H9 (cell line): ENCODE data around the gene ASB18. TPM values are rescaled to one million over a fixed set of nuclear protein-coding genes. Genes with fewer than 3 reads are reported as not detected.
A peak's percentile ranks its signal among the peaks of the same experiment; 100 is the strongest.

Experiments
- DNase-seq: peaks from one replicate; pipeline ENCODE4 v3.0.0-alpha.2; 2017
- H2AFZ ChIP-seq: one replicate; pipeline ENCODE4 v1.6.1; 2013; ENCODE audit warnings: mild to moderate bottlenecking, low read length, control low read depth, moderate library complexity
- H2AK5ac ChIP-seq: 2 replicates; pipeline ENCODE4 v1.6.1; 2013; ENCODE audit warnings: low read length, control low read depth, mixed read lengths; ENCODE audit not compliant: insufficient read length
- H2BK120ac ChIP-seq: one replicate; pipeline ENCODE4 v1.6.1; 2013; ENCODE audit warnings: low read depth, mild to moderate bottlenecking, low read length, control low read depth, inconsistent platforms; ENCODE audit not compliant: poor library complexity, severe bottlenecking
- H2BK12ac ChIP-seq: 2 replicates; pipeline ENCODE4 v1.6.1; 2013; ENCODE audit warnings: low read length, control low read depth, mixed read lengths, low read depth; ENCODE audit not compliant: insufficient read length
- H2BK15ac ChIP-seq: 2 replicates; pipeline ENCODE4 v1.6.1; 2013; ENCODE audit warnings: low read depth, low read length, control low read depth
- H2BK20ac ChIP-seq: one replicate; pipeline ENCODE4 v1.6.1; 2013; ENCODE audit warnings: low read depth, mild to moderate bottlenecking, low read length, control low read depth, inconsistent platforms; ENCODE audit not compliant: poor library complexity, severe bottlenecking
- H2BK5ac ChIP-seq: 2 replicates; pipeline ENCODE4 v1.6.1; 2013; ENCODE audit warnings: low read length, control low read depth, mixed read lengths; ENCODE audit not compliant: insufficient read length
- H3K14ac ChIP-seq: 2 replicates; pipeline ENCODE4 v1.6.1; 2013; ENCODE audit warnings: low read length, control low read depth; ENCODE audit not compliant: insufficient read depth
- H3K18ac ChIP-seq: 2 replicates; pipeline ENCODE4 v1.6.1; 2013; ENCODE audit warnings: low read depth, mild to moderate bottlenecking, mixed read lengths, low read length, control low read depth; ENCODE audit not compliant: insufficient read length
- H3K23ac ChIP-seq: 2 replicates; pipeline ENCODE4 v1.6.1; 2013; ENCODE audit warnings: low read length, control low read depth, mixed read lengths, low read depth; ENCODE audit not compliant: insufficient read length
- H3K23me2 ChIP-seq: 2 replicates; pipeline ENCODE4 v1.6.1; 2013; ENCODE audit warnings: low read depth, mild to moderate bottlenecking, mixed read lengths, low read length, control low read depth; ENCODE audit not compliant: insufficient read length, poor library complexity, severe bottlenecking
- H3K27ac ChIP-seq: 2 replicates; pipeline ENCODE4 v1.5.1; 2013; ENCODE audit warnings: low read length, control low read depth, mixed read lengths, low read depth; ENCODE audit not compliant: insufficient read length
- H3K27me3 ChIP-seq: 2 replicates; pipeline ENCODE4 v1.6.1; 2013; ENCODE audit warnings: low read length, control low read depth, inconsistent platforms; ENCODE audit not compliant: insufficient read depth
- H3K4ac ChIP-seq: 2 replicates; pipeline ENCODE4 v1.6.1; 2013; ENCODE audit warnings: low read depth, mild to moderate bottlenecking, control low read depth, inconsistent platforms, low read length, moderate library complexity
- H3K4me1 ChIP-seq: 2 replicates; pipeline ENCODE4 v1.6.1; 2013; ENCODE audit warnings: low read length, control low read depth, inconsistent platforms; ENCODE audit not compliant: insufficient read depth
- H3K4me2 ChIP-seq: 2 replicates; pipeline ENCODE4 v1.6.1; 2013; ENCODE audit warnings: low read length, control low read depth, mixed read lengths; ENCODE audit not compliant: insufficient read length, insufficient read depth
- H3K56ac ChIP-seq: 2 replicates; pipeline ENCODE4 v1.6.1; 2013; ENCODE audit warnings: low read depth, mild to moderate bottlenecking, mixed read lengths, low read length, control low read depth; ENCODE audit not compliant: insufficient read length
- H3K79me1 ChIP-seq: 2 replicates; pipeline ENCODE4 v1.6.1; 2013; ENCODE audit warnings: low read depth, mild to moderate bottlenecking, moderate library complexity, low read length, control low read depth, inconsistent platforms; ENCODE audit not compliant: insufficient read depth, poor library complexity, severe bottlenecking
- H3K79me2 ChIP-seq: 2 replicates; pipeline ENCODE4 v1.6.1; 2013; ENCODE audit warnings: low read length, control low read depth, inconsistent platforms; ENCODE audit not compliant: insufficient read depth
- H3K9ac ChIP-seq: 2 replicates; pipeline ENCODE4 v1.6.1; 2013; ENCODE audit warnings: low read length, control low read depth, mixed read lengths; ENCODE audit not compliant: insufficient read length; ENCODE audit errors: extremely low read depth
- H3K9me3 ChIP-seq: one replicate; pipeline ENCODE4 v1.6.1; 2013; ENCODE audit warnings: low read depth, low read length, inconsistent platforms; ENCODE audit not compliant: control insufficient read depth
- H3T11ph ChIP-seq: one replicate; pipeline ENCODE4 v1.6.1; 2013; ENCODE audit warnings: mild to moderate bottlenecking, low read length, control low read depth, inconsistent platforms
- H4K20me1 ChIP-seq: one replicate; pipeline ENCODE4 v1.6.1; 2013; ENCODE audit not compliant: control insufficient read depth, insufficient read length, insufficient read depth
- H4K5ac ChIP-seq: 2 replicates; pipeline ENCODE4 v1.6.1; 2013; ENCODE audit warnings: low read depth, mild to moderate bottlenecking, mixed read lengths, low read length, control low read depth; ENCODE audit not compliant: insufficient read length
- H4K8ac ChIP-seq: replicated peaks from 2 replicates; pipeline ENCODE4 v1.6.1; 2013; ENCODE audit warnings: low read length, control low read depth, mixed read lengths, low read depth; ENCODE audit not compliant: insufficient read length
- H4K91ac ChIP-seq: 2 replicates; pipeline ENCODE4 v1.6.1; 2013; ENCODE audit warnings: low read depth, mild to moderate bottlenecking, moderate library complexity, mixed read lengths, low read length, control low read depth; ENCODE audit not compliant: insufficient read length
- H3K27ac Mint-ChIP-seq, 3 experiments: 2 replicates in 2 of 3; 3 replicates in 1 of 3; pipeline ENCODE4 v1.8.0; 2020 to 2021; ENCODE audit warnings: mixed read lengths in 3 of 3, mild to moderate bottlenecking in 1 of 3, moderate library complexity in 1 of 3
- H3K27me3 Mint-ChIP-seq: 2 replicates; pipeline ENCODE4 v1.8.0; 2021; ENCODE audit warnings: low read depth, mild to moderate bottlenecking, moderate library complexity, mixed read lengths
- H3K36me3 Mint-ChIP-seq, 3 experiments: 2 replicates in 2 of 3; 3 replicates in 1 of 3; pipeline ENCODE4 v1.8.0; 2020 to 2021; ENCODE audit warnings: low read depth in 3 of 3, mixed read lengths in 3 of 3; ENCODE audit not compliant: insufficient read depth in 1 of 3
- H3K4me1 Mint-ChIP-seq, 2 experiments: 2 replicates each; pipeline ENCODE4 v1.8.0; 2020; ENCODE audit warnings: mixed read lengths in 2 of 2
- H3K4me3 Mint-ChIP-seq, 2 experiments: 2 replicates in 1 of 2; 3 replicates in 1 of 2; pipeline ENCODE4 v1.8.0; 2020 to 2021; ENCODE audit warnings: mild to moderate bottlenecking in 2 of 2, mixed read lengths in 2 of 2, moderate library complexity in 1 of 2
- H3K9me3 Mint-ChIP-seq, 2 experiments: 2 replicates in 1 of 2; 3 replicates in 1 of 2; pipeline ENCODE4 v1.8.0; 2020; ENCODE audit warnings: mild to moderate bottlenecking in 2 of 2, mixed read lengths in 2 of 2, moderate library complexity in 1 of 2
- WGBS: extraction: QIAGEN DNeasy Blood & Tissue Kit; methylation state at CpG from one replicate; pipeline ENCODE4 v1.1.7; 2013; ENCODE audit warnings: missing lambda C conversion rate, low lambda C conversion rate, mixed read lengths; ENCODE audit not compliant: insufficient read length; ENCODE audit errors: extremely low coverage; 5-methylcytosine and 5-hydroxymethylcytosine counted together
- total RNA-seq: library from RNA; stranded (reverse); gene quantifications from 2 replicates; pipeline ENCODE4 v1.2.1, GENCODE V29; 2021
- TF ChIP-seq, protein P1 (sequence below): fragments of 200-600 bp; sonication (generic); conservative IDR thresholded peaks from 3 replicates; pipeline ENCODE4 v1.8.0; 2021; ENCODE audit warnings: antibody characterized with exemption, mild to moderate bottlenecking

ASB18 gene
- total RNA-seq, 1 experiment from 2014 or later: not detected

DNA sequence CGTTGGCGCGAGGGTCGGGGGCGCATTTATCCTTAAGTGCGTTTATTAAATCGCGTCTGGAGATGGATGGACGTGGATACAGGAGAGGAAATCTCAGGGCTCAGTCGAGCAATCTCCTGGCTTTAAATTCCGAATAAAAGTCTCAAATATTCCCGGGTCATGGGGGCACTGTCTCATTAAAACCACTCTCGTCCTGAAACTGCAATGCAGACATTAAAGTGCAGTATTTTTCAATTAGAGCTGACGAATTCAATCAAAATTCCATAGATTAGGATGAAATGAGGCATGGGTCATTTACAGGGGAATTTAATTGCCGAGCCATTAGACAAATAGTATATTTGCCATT, 85.3 kb downstream of the ASB18 start:
- H4K5ac ChIP-seq: no peak overlapping the region
- no peak overlapping the region for H4K91ac ChIP-seq
- H3K4me1 ChIP-seq: peaks cover 12% of the 10 kb centered on the region; the same call in 1 of the 2 replicates
- Mint-ChIP-seq H3K4me1 (peaks cover 25 to 40% of the 10 kb centered on the region in 2 experiments), H3K4me3 (peak overlapping the region; percentile 61 to 75), H3K27ac (no peak overlapping the region), H3K27me3 (peaks cover 93% of the 10 kb centered on the region), H3K36me3 (peaks cover 0 to 2% (median 0%) of the 10 kb centered on the region in 3 experiments; a peak in 1 of 7 replicates), H3K9me3 (peaks cover 7 to 15% of the 10 kb centered on the region in 2 experiments; a peak in 4 of 5 replicates)
- no peaks in the 10 kb centered on the region for H3K79me1 ChIP-seq
- H3K27me3 ChIP-seq: peaks cover 22% of the 10 kb centered on the region
- TF ChIP-seq, protein P1, sequence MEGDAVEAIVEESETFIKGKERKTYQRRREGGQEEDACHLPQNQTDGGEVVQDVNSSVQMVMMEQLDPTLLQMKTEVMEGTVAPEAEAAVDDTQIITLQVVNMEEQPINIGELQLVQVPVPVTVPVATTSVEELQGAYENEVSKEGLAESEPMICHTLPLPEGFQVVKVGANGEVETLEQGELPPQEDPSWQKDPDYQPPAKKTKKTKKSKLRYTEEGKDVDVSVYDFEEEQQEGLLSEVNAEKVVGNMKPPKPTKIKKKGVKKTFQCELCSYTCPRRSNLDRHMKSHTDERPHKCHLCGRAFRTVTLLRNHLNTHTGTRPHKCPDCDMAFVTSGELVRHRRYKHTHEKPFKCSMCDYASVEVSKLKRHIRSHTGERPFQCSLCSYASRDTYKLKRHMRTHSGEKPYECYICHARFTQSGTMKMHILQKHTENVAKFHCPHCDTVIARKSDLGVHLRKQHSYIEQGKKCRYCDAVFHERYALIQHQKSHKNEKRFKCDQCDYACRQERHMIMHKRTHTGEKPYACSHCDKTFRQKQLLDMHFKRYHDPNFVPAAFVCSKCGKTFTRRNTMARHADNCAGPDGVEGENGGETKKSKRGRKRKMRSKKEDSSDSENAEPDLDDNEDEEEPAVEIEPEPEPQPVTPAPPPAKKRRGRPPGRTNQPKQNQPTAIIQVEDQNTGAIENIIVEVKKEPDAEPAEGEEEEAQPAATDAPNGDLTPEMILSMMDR: no peak
- H4K20me1 ChIP-seq: no peaks in the 10 kb centered on the region
- H3K4ac ChIP-seq: no peak overlapping the region
- no peak overlapping the region for H2BK5ac ChIP-seq
- H3K4me2 ChIP-seq: peak overlapping the region; percentile 69
- no peaks in the 10 kb centered on the region for H3K9me3 ChIP-seq
- WGBS: no CpG with 5 or more reads among the region's 15 CpGs
- H3K23ac ChIP-seq: no peak overlapping the region
- no peak overlapping the region for H4K8ac ChIP-seq
- H3K27ac ChIP-seq: no peak overlapping the region
- H3K18ac ChIP-seq: no peak overlapping the region
- H2AK5ac ChIP-seq: no peak overlapping the region
- no peak overlapping the region for H3K14ac ChIP-seq
- no peak for DNase-seq
- H3K79me2 ChIP-seq: no peaks in the 10 kb centered on the region
- no peak overlapping the region for H3K9ac ChIP-seq
- no peak overlapping the region for H2BK20ac ChIP-seq
- no peak overlapping the region for H3K56ac ChIP-seq
- no peak overlapping the region for H2AFZ ChIP-seq
- peaks cover 14% of the 10 kb centered on the region for H3K23me2 ChIP-seq
- no peak overlapping the region for H3T11ph ChIP-seq
- no peak overlapping the region for H2BK120ac ChIP-seq
- H2BK12ac ChIP-seq: no peak overlapping the region
- no peak overlapping the region for H2BK15ac ChIP-seq
